Activated naive CD4-positive, alpha-beta T cell (primary cell): Measurements from ENCODE around the gene BAG5.

ENCODE experiments used
- DNase-seq, 4 experiments: peaks; one replicate each; lab custom pipeline; 2025; lab: John Stamatoyannopoulos, UW

The BAG5 gene

GRCh38 chr14:103509864-103510723 lies 52.4 kb downstream of the BAG5 start:
- no peak for DNase-seq

DNA sequence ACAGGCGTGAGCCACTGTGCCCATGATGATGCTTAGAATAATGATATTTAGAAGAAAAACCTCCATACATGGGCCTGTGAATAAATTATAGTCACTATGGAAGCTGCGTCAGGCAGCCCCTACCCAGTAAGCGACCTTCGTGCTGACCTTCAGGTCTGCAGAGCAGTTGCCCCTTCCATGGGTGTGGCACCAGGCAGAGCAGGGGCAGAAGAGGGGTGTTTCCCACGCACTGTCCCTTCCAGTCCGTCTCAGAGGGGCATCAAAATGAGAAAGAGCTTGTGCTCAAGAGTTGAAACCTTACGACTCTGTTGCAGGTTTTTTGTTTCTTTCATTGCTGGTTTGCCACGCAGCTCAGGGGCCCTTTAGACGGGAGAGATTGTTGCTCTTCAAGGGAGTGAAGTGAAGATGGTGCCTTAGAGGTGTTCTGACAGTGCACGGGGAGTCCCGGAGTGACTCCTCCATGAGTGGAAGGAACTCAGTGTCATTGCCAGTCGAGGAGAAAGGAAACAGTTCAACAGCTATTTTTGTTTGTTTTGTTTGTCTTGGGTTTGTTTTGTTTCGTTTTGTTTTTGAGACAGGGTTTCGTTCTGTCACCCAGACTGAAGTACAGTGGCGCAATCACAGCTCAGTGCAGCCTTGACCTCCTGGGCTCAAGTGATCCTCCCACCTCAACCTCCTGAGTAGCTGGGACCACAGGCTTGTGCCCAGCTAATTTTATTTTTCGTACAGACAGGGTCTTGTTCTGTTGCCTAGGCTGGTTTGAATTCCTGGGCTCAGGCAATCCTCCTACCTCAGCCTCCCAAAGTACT lies 53.7 kb downstream of the BAG5 start:
- no peak for DNase-seq

DNA sequence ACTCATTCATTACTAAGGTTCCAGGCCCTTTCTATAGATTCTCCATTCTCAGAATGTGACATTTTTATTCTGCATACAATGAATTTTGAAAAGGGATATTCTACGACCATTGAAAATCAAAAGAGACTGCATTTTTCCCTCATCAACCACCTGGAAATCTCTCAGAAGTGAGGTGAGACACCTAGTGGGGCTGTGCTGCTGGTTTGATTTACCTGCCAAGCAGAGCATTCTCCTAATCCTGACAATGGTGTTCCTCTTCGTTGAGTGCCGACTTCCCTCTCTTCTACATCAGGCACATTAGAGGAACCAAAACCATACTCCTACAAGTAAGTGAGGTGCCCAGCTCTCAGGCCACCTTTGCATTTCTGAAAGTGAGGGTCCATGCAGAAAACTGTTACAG lies 54.7 kb downstream of the BAG5 start:
- DNase-seq: no peak
